ENCODE data around the gene SOCS2. TPM values are rescaled to one million over a fixed set of nuclear protein-coding genes. Genes with fewer than 3 reads are reported as not detected.

Gene SOCS2
- total RNA-seq, 6 experiments from 2014 or later, result 32.2 to 64.4 (median 58.8) TPM

DNA sequence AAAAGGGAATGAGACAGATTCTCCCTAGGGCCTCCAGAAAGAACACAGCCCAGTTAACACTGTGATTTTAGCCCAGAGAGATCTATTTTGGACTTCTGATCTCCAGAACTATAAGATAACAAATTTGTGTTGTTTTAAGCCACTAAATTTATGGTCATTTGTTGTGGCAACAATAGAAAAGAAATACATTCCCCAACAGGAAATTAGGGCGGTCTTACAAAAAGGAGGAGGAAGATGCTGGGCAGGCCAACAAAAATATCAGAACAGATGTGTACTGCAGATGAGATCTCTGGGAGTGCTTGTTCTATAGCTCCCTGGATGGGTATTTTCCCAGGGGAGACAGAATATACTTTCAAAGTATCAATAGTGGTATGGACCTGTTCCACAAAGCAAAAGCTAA is 32.0 kb upstream of the SOCS2 start:
- DNase-seq, result no peak
- Mint-ChIP-seq H3K27me3 (ENCODE audit: insufficient read depth) (no peaks in the 10 kb centered on the region; the same call in 1 of the 2 replicates), H3K9me3 (no peaks in the 10 kb centered on the region), H3K27ac (no peak overlapping the region), H3K4me1 (ENCODE audit: low read depth) (peaks cover 17% of the 10 kb centered on the region), H3K36me3 (ENCODE audit: low read depth) (peaks cover 9% of the 10 kb centered on the region), H3K4me3 (no peak overlapping the region)
- TF ChIP-seq, protein P1, sequence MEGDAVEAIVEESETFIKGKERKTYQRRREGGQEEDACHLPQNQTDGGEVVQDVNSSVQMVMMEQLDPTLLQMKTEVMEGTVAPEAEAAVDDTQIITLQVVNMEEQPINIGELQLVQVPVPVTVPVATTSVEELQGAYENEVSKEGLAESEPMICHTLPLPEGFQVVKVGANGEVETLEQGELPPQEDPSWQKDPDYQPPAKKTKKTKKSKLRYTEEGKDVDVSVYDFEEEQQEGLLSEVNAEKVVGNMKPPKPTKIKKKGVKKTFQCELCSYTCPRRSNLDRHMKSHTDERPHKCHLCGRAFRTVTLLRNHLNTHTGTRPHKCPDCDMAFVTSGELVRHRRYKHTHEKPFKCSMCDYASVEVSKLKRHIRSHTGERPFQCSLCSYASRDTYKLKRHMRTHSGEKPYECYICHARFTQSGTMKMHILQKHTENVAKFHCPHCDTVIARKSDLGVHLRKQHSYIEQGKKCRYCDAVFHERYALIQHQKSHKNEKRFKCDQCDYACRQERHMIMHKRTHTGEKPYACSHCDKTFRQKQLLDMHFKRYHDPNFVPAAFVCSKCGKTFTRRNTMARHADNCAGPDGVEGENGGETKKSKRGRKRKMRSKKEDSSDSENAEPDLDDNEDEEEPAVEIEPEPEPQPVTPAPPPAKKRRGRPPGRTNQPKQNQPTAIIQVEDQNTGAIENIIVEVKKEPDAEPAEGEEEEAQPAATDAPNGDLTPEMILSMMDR (IDR thresholded peaks at IDR 0.05), result no peak

DNA sequence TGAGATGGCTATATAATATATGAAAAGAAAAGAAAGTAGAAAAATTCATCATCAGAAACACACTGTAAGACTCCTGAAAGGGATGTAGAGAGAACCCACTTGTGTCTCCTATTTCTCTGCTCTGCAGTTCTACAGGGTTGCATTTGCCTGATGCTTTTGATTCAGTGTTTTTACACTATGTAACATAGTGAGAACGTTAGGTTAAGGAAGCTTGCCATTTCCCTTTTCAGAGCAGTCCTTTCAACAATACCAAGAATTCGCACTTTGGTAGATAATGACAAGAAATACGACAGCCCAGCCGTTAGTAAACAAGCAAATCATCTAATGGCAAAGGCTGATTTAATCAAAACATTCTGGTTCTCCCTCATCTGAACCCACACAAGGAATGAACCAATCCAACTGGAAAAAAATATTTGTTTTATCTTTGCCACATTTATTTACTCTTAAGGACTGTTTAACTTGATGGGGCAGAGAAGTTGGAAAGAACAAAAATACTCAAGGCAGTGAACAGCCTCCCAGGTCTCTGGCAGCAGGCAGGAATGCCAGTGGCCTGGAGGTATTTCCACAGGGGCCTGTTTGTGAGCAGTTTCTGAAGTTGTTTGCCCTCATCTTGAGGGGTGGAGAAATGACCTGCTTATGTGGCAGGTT is 30.8 kb upstream of the SOCS2 start:
- Mint-ChIP-seq H3K9me3 (no peaks in the 10 kb centered on the region), H3K4me3 (no peak overlapping the region), H3K4me1 (ENCODE audit: low read depth) (peaks cover 5% of the 10 kb centered on the region), H3K27ac (no peak overlapping the region), H3K36me3 (ENCODE audit: low read depth) (peaks cover 9% of the 10 kb centered on the region), H3K27me3 (ENCODE audit: insufficient read depth) (no peaks in the 10 kb centered on the region; the same call in 1 of the 2 replicates)
- DNase-seq, result no peak
- TF ChIP-seq, protein P1 (IDR thresholded peaks at IDR 0.05), result no peak

DNA sequence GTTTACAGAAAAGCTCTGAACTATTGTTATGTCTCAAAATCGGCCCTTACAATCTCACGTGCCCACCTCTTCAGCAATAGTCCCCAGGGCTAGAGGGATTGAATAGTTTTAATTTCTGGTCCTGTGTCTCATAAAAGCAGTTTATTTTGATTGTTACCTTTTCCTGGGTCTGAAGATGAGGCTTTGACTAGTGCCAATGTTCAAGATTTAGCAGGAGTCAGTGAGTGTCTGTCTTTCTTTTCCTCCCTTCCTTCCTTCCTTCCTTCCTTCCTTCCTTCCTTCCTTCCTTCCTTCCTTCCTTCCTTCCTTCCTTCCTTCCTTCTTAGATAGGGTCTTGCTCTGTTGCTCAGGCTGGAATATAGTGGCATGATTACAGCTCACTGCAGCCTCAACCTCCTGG is 24.7 kb upstream of the SOCS2 start:
- H3K36me3 Mint-ChIP-seq (ENCODE audit: low read depth), result peaks cover 9% of the 10 kb centered on the region
- DNase-seq, result no peak
- H3K4me3 Mint-ChIP-seq, result no peak overlapping the region
- TF ChIP-seq, protein P1 (IDR thresholded peaks at IDR 0.05), result no peak
- H3K4me1 Mint-ChIP-seq (ENCODE audit: low read depth), result no peaks in the 10 kb centered on the region
- H3K27me3 Mint-ChIP-seq (ENCODE audit: insufficient read depth), result no peaks in the 10 kb centered on the region
- no peaks in the 10 kb centered on the region for H3K9me3 Mint-ChIP-seq
- no peak overlapping the region for H3K27ac Mint-ChIP-seq

DNA sequence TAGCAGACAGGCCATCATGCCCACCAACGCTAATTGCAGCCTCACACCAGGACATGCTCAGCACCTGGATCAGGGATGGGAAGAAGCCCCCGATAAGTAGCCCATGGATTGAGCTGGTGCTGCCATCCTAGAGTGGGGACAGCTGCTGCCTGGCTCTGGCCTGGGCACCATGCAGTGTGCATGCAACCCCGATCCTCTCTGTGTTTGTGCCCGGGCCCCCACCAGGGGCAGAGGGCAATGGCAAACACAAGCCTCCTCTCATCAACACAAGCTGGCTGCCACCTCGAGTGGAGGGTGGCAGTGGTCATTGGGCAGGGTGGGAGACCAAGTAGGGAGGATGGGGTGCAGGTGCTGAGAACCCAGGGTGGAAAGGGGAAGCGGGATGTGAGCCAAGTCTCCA is 23.3 kb upstream of the SOCS2 start:
- Mint-ChIP-seq H3K9me3 (no peaks in the 10 kb centered on the region), H3K27me3 (ENCODE audit: insufficient read depth) (no peaks in the 10 kb centered on the region), H3K4me1 (ENCODE audit: low read depth) (no peaks in the 10 kb centered on the region), H3K36me3 (ENCODE audit: low read depth) (peaks cover 2% of the 10 kb centered on the region; the same call in 1 of the 2 replicates), H3K27ac (no peak overlapping the region), H3K4me3 (no peak overlapping the region)
- no peak for DNase-seq
- TF ChIP-seq, protein P1 (IDR thresholded peaks at IDR 0.05), result no peak

DNA sequence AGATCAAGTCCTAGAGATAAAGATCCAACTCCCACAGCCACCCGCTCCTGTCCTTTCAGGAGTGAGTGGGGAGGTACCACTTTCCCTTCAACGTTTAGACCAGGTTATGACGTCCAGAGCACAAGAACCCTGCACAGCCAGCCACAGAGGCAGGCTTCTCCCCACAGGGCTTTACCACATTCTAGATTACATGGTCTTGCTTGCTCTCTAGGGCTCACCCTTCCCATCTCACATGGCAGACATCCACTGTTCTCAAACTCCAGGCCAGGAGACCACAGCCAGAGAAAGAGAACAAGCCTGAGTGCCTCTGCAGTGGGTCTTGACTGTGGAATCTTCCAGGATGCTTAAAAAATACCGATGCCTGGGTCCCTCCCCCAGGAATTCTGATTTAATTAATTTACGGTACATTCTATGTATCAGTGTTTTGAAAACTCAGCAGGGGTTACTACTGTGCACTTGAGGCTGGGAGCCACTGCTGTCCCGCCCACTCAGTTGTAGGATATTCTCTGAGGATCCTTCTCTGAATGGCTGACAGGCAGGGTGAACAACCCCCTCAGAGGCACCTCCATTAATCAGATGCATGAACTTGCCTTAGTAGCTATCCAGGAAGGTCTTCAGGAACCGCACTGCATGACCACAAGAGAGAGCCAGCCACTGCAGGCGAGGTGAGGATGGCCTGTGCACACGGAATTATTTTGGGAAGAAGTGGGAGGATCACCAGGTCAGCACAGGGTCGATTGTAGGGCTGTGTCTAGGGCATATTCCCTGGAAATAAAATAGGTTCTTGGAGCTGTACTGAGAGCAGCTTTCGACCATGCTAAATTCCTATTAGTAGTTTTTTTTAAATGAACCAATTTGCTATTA is 21.5 kb upstream of the SOCS2 start:
- Mint-ChIP-seq H3K9me3 (no peaks in the 10 kb centered on the region), H3K36me3 (ENCODE audit: low read depth) (no peaks in the 10 kb centered on the region; the same call in 1 of the 2 replicates), H3K27me3 (ENCODE audit: insufficient read depth) (no peaks in the 10 kb centered on the region), H3K4me1 (ENCODE audit: low read depth) (no peaks in the 10 kb centered on the region), H3K4me3 (no peak overlapping the region), H3K27ac (no peak overlapping the region)
- DNase-seq, result no peak
- TF ChIP-seq, protein P1 (IDR thresholded peaks at IDR 0.05), result no peak

Data from HFFc6 (cell line).